Loucy (cell line): Measurements from ENCODE around the gene ALOX5AP.

Experiments
- H2AFZ ChIP-seq: fragments of 200-600 bp; sonication (generic); 2 replicates; pipeline ENCODE4 v1.6.0; 2016; ENCODE audit warnings: antibody characterized with exemption, mild to moderate bottlenecking, low read length, moderate library complexity
- H3F3A ChIP-seq: fragments of 200-600 bp; 2 replicates; pipeline ENCODE4 v1.6.0; 2016; ENCODE audit warnings: antibody characterized with exemption, low read depth, mild to moderate bottlenecking
- H3K27me3 ChIP-seq: fragments of 200-600 bp; sonication (generic); 2 replicates; pipeline ENCODE4 v1.6.1; 2014; ENCODE audit warnings: low read length, mild to moderate bottlenecking; ENCODE audit not compliant: insufficient read depth, poor library complexity, severe bottlenecking
- H3K36me3 ChIP-seq: fragments of 200-600 bp; sonication (generic); 2 replicates; pipeline ENCODE4 v1.6.1; 2016; ENCODE audit warnings: low read length; ENCODE audit not compliant: insufficient read depth
- H3K4me1 ChIP-seq: fragments of 200-600 bp; sonication (generic); 2 replicates; pipeline ENCODE4 v1.5.1; 2014; ENCODE audit warnings: low read length, mild to moderate bottlenecking; ENCODE audit not compliant: insufficient read depth, poor library complexity, severe bottlenecking
- H3K4me2 ChIP-seq: fragments of 200-600 bp; sonication (generic); 2 replicates; pipeline ENCODE4 v1.6.0; 2014; ENCODE audit warnings: antibody characterized with exemption, low read length, low read depth, mild to moderate bottlenecking; ENCODE audit not compliant: poor library complexity, severe bottlenecking
- H3K4me3 ChIP-seq: fragments of 200-600 bp; sonication (generic); 2 replicates; pipeline ENCODE4 v1.5.1; 2014; ENCODE audit warnings: low read length, mild to moderate bottlenecking, mixed read lengths; ENCODE audit not compliant: poor library complexity, severe bottlenecking
- H3K79me2 ChIP-seq: fragments of 200-600 bp; sonication (generic); 2 replicates; pipeline ENCODE4 v1.6.1; 2014; ENCODE audit warnings: low read length; ENCODE audit not compliant: insufficient read depth
- H3K9ac ChIP-seq: fragments of 200-600 bp; sonication (generic); 2 replicates; pipeline ENCODE4 v1.6.0; 2014; ENCODE audit warnings: mild to moderate bottlenecking, low read depth, low read length, moderate library complexity; ENCODE audit not compliant: poor library complexity, severe bottlenecking
- H3K9me2 ChIP-seq: fragments of 200-600 bp; sonication (generic); replicated peaks from 2 replicates; pipeline ENCODE4 v1.6.1; 2016; ENCODE audit warnings: low read depth, low read length, mixed read lengths
- H3K9me3 ChIP-seq: fragments of 200-600 bp; sonication (generic); 2 replicates; pipeline ENCODE4 v1.6.1; 2014; ENCODE audit warnings: mild to moderate bottlenecking, antibody characterized with exemption, low read length, low read depth; ENCODE audit not compliant: insufficient read depth
- H4K20me1 ChIP-seq: fragments of 200-600 bp; sonication (generic); 2 replicates; pipeline ENCODE4 v1.6.0; 2014; ENCODE audit warnings: antibody characterized with exemption, low read length, mild to moderate bottlenecking; ENCODE audit not compliant: insufficient read depth, poor library complexity, severe bottlenecking
- CTCF ChIP-seq: fragments of 200-600 bp; sonication (generic); conservative IDR thresholded peaks from 2 replicates; pipeline ENCODE4 v1.5.1; 2014; ENCODE audit warnings: mild to moderate bottlenecking, antibody characterized with exemption, low read length
- EZH2phosphoT487 ChIP-seq: fragments of 200-600 bp; IDR thresholded peaks from 2 replicates; pipeline ENCODE4 v1.6.1; 2018; ENCODE audit warnings: antibody characterized with exemption, mild to moderate bottlenecking, moderate library complexity, borderline replicate concordance

Gene ALOX5AP

DNA sequence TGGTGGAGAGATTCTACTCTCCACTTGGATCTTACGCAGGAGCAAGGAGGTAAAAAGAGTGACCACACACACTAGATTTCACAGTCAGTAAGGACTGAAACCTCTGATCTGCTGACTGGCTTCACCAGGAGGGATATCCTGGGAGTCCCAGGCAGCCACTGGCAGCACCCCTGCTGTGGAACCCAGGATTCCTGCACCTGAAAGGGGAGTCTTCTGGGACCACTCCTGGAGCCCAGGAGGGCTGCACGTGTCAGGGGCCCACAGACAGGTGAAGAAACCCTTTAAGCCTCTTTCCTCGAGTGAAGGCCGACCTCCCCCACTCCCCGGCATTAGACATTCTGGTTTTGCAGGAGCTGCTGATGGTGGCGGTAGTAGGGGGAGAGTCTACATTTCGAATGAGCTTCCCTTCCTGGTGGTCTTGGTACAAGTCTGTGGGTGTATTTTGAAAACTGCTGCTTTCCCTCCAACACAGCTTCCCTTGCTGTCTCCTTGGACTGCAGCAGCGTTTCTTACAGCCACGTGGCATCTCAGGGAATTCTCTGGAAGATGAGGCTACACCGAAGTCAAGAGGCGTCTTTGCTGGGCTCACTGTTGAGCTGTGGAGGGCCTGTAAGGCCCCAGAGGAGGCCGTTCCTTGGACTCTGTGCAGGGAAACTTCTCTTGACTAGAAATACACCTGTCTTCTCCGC is 62.6 kb downstream of the ALOX5AP start:
- Histone ChIP-seq H3K79me2 (no peaks in the 10 kb centered on the region), H3K9me3 (no peaks in the 10 kb centered on the region), H3K4me3 (no peak overlapping the region), H4K20me1 (no peaks in the 10 kb centered on the region), H3K36me3 (no peaks in the 10 kb centered on the region), H3K27me3 (no peaks in the 10 kb centered on the region), H3F3A (no peaks in the 10 kb centered on the region), H3K9me2 (no peaks in the 10 kb centered on the region), H3K4me2 (no peak overlapping the region), H3K4me1 (peaks cover 26% of the 10 kb centered on the region), H3K9ac (no peak overlapping the region), H2AFZ (no peak overlapping the region)
- no peak for TF ChIP-seq EZH2phosphoT487
- TF ChIP-seq CTCF: no peak

DNA sequence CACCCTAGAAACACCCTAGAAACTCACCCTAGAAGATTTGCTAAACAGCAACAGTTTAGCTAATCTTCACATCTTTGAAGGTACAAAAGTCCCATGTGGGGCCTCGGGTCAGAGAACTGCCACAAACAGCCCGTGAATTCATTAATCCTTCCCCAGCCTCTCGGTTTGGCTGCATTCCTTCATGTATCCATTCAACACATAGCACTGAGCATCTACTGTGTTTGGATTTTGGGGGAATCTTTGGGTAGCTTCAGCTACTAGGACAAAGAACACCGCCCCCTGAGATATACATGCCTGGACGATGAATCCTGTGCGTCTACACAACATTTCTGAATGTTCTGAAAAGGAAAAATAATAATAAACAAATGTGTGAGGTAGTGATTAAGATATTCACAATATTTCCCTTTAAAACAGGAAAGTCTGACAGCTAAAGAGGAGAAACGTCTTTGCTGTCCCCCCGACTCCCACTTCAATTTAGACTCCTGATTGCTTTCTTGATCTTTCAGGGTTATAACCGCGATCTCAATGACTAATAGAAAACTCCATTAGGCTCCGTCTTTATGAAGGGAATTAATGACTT is 63.5 kb downstream of the ALOX5AP start:
- Histone ChIP-seq H3F3A (no peaks in the 10 kb centered on the region), H3K79me2 (no peaks in the 10 kb centered on the region), H3K36me3 (no peaks in the 10 kb centered on the region), H2AFZ (no peak overlapping the region), H3K9me2 (no peaks in the 10 kb centered on the region), H3K4me3 (no peak overlapping the region), H3K27me3 (no peaks in the 10 kb centered on the region), H3K9me3 (no peaks in the 10 kb centered on the region), H3K9ac (no peak overlapping the region), H3K4me2 (no peak overlapping the region), H4K20me1 (no peaks in the 10 kb centered on the region), H3K4me1 (peaks cover 26% of the 10 kb centered on the region)
- TF ChIP-seq CTCF (no peak), EZH2phosphoT487 (no peak)

- Histone ChIP-seq H3K4me3 (no peak overlapping the region), H3K4me2 (no peak overlapping the region), H3K9me2 (no peaks in the 10 kb centered on the region), H3K79me2 (no peaks in the 10 kb centered on the region), H2AFZ (no peak overlapping the region), H3K36me3 (no peaks in the 10 kb centered on the region), H3K27me3 (no peaks in the 10 kb centered on the region), H3K9ac (no peak overlapping the region), H3F3A (no peaks in the 10 kb centered on the region), H4K20me1 (no peaks in the 10 kb centered on the region), H3K4me1 (peaks cover 26% of the 10 kb centered on the region), H3K9me3 (no peaks in the 10 kb centered on the region)
- TF ChIP-seq EZH2phosphoT487 (no peak), CTCF (no peak)
Measured at GRCh38 chr13:30799356-30799824, 64.0 kb downstream of the ALOX5AP start.
